ENCODE data around the gene ZSCAN22.

Gene ZSCAN22

DNA sequence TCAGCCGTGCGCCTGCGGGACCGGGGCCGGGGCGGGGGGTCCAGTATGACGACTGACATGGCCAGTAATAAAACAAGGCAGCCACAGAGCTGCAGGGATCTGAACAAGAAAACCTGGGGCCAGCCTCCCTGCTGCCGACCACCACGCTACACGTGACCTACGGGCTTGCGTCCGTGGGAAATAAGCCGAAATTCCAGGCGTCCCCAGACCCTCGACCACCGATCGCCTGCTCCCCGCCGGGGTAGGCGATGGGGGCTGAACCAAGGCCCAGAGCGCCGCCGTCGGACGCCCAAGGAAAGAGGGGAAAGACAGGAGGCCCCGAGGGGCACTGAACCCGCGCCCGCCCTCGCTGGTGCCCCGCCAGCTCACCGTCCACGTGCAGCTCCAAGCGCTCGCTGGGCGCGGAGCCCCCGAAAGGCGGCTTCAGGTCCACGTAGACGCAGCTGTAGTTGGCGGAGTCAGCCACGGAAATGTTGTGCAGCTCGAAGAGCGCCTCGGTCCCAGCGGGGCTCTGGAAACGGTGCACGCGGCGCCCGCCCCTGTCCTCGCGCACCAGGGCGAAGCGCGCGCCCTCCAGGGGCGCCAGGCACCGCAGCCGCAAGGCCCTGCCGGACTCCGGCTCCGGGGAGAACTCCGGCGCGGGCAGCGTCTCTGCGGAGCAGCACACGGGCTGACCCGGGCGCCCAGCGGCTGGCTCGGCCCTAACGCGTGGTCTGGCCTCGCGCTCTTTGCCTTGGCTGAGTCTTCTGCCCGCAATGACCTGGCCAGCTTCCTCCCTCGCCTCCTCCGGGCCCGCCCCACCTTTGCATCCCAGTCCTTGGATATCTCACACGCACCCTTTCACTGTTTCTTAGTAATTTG, 23.4 kb downstream of the ZSCAN22 start:
- H3K4me3 ChIP-seq (ENCODE audit: low read depth, low read length), result no peak overlapping the region
- no peak for TF ChIP-seq CTCF (IDR thresholded peaks at IDR 0.05; ENCODE audit: low read depth, low read length, missing control alignments)
- in situ Hi-C loops (cut with HindIII; ENCODE audit: low sequenced_read_pairs), result no loop called here
- no peak for DNase-seq (ENCODE audit: low read depth)

- H3K4me3 ChIP-seq (ENCODE audit: low read depth, low read length), result no peak overlapping the region
- no peak for DNase-seq (ENCODE audit: low read depth)
- no peak for TF ChIP-seq CTCF (IDR thresholded peaks at IDR 0.05; ENCODE audit: low read depth, low read length, missing control alignments)
- in situ Hi-C loops (cut with HindIII; ENCODE audit: low sequenced_read_pairs), result no loop called here
Observed at GRCh38 chr19:58350871-58351557, 24.2 kb downstream of the ZSCAN22 start.

DNA sequence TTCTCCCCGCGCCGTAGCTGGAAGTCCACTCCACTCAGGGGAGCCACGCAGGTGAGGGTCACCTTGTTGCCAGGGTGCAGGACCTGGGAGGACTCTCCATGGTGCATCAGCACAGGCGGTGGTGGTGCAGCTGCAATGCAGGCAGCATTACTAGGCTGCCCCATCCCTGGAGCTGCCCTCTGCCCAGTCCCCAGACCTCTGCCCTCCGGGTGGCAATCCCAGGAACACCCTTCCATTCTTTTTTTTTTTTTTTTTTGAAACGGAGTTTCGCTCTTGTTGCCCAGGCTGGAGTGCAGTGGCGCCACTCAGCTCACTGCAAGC, 24.7 kb downstream of the ZSCAN22 start:
- DNase-seq (ENCODE audit: low read depth), result no peak
- H3K4me3 ChIP-seq (ENCODE audit: low read depth, low read length), result no peak overlapping the region
- in situ Hi-C loops (cut with HindIII; ENCODE audit: low sequenced_read_pairs), result no loop called here

GRCh38 chr19:58351990-58352755, 25.4 kb downstream of the ZSCAN22 start:
- TF ChIP-seq CTCF (IDR thresholded peaks at IDR 0.05; ENCODE audit: low read depth, low read length, missing control alignments), result no peak
- no peak overlapping the region for H3K4me3 ChIP-seq (ENCODE audit: low read depth, low read length)
- no peak for DNase-seq (ENCODE audit: low read depth)
- in situ Hi-C loops (cut with HindIII; ENCODE audit: low sequenced_read_pairs), result no loop called here

More for the DNA sequence above, 24.7 kb downstream of the ZSCAN22 start:
- no peak for TF ChIP-seq CTCF (IDR thresholded peaks at IDR 0.05; ENCODE audit: low read depth, low read length, missing control alignments)

GRCh38 chr19:58352760-58353671, 26.2 kb downstream of the ZSCAN22 start, which contains the start of gene A1BG:
Gene A1BG (minus strand): TSS chr19:58353492. CDS start chr19:58353437, 55 bp downstream.
- H3K4me3 ChIP-seq (ENCODE audit: low read depth, low read length), result no peak within 1 kb of the TSS
- no peak for DNase-seq (ENCODE audit: low read depth)
- TF ChIP-seq CTCF (IDR thresholded peaks at IDR 0.05; ENCODE audit: low read depth, low read length, missing control alignments), result no peak
- in situ Hi-C loops (cut with HindIII; ENCODE audit: low sequenced_read_pairs), result no loop called here
